AG04449 (cell line): ENCODE data around the gene RGS3.

ENCODE experiments used
- CTCF ChIA-PET: fragments of 350-600 bp; formaldehyde crosslinking; extraction: SDS; loops from one replicate; lab custom pipeline; 2021; ENCODE audit warnings: antibody characterized with exemption; lab: Yijun Ruan, JAX
- POLR2A ChIA-PET: fragments of 400-600, 350-600 bp; formaldehyde crosslinking; extraction: SDS; loops from one replicate; lab custom pipeline; 2020; ENCODE audit warnings: antibody characterized with exemption, inconsistent platforms; lab: Yijun Ruan, JAX
- DNase-seq: peaks from one replicate; pipeline ENCODE4 v3.0.0-alpha.2; 2010; ENCODE audit warnings: low read depth, low spot score
- H3K4me3 ChIP-seq: 2 replicates; pipeline ENCODE4 v1.5.1; 2011; ENCODE audit warnings: low read depth, mild to moderate bottlenecking, control low read depth, low read length
- CTCF ChIP-seq: IDR thresholded peaks from one replicate; pipeline ENCODE4 v1.5.1; 2011; ENCODE audit warnings: mild to moderate bottlenecking, moderate library complexity, low read length, control low read depth, inconsistent platforms; ENCODE audit not compliant: insufficient read depth; ENCODE audit errors: missing control alignments

Gene RGS3

GRCh38 chr9:113463418-113464285 is at the start of gene RGS3:
Gene RGS3 (plus strand): TSS chr9:113463727. CDS start chr9:113463803, 76 bp downstream.
- CTCF ChIA-PET: interaction anchor here (1.5 to 3.3 kb wide), 3 partner anchors 17 to 194 kb away, joined by 5 to 13 read pairs (median 8); no protein-coding TSS in a partner anchor
- no peak for DNase-seq
- POLR2A ChIA-PET: no interaction called here
- TF ChIP-seq CTCF: no peak
- no peak within 1 kb of the TSS for H3K4me3 ChIP-seq

- ChIA-PET POLR2A (no interaction called here), CTCF (interaction anchor here (1.0 kb wide), 1 partner anchor 8 kb away, joined by 5 read pairs; no protein-coding TSS in a partner anchor)
Observed at GRCh38 chr9:113416149-113416721, 47.3 kb upstream of the RGS3 start.

DNA sequence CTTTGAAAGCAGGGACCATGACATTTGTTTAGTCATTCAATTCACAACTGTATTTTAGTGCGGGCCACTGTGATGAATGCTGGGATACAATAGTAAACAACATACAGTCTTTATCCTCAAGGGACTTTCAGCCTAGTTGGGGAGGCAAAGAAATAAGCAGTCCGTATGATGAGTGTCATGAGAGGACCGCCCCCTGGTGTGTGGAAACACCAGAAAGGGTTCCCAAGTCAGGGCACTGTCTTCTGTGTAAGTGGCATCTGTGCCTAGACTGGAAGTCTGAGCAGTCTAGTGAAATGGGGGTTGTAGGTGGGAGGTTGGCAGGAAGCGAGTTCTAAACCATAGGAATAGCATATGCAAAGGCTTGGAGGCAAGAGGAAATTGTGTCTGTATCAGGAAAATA is 46.2 kb upstream of the RGS3 start:
- CTCF ChIA-PET: interaction anchor here (1.0 kb wide), 1 partner anchor 10 kb away, joined by 5 read pairs; no protein-coding TSS in a partner anchor
- no peak for TF ChIP-seq CTCF
- POLR2A ChIA-PET: no interaction called here
- H3K4me3 ChIP-seq: no peak overlapping the region
- no peak for DNase-seq

More at GRCh38 chr9:113416149-113416721, 47.3 kb upstream of the RGS3 start:
- DNase-seq: no peak
- TF ChIP-seq CTCF: no peak
- no peak overlapping the region for H3K4me3 ChIP-seq

DNA sequence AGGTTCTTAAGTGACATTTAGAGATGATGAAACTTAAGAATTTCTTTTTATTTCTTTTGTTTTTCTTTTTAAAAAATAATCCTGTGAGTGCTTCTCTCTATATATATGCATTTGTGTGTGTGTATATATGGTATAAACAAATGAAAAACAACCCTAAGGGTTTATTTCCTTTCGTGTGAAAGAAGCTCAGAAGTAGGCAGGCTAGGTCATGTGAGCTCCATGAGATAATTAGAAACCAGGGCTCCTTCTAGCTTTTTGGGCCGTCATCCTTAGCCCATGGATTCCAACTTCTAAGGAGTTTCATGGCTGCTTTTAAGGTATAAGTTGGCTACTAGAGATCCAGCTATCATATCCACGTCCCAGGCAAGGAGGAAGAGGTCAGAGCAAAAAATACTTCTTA is 41.8 kb upstream of the RGS3 start:
- no peak for DNase-seq
- H3K4me3 ChIP-seq: no peak overlapping the region
- CTCF ChIA-PET: interaction anchor here (1.1 to 2.4 kb wide), 4 partner anchors 9 to 234 kb away, joined by 3 to 7 read pairs (median 6); no protein-coding TSS in a partner anchor
- POLR2A ChIA-PET: no interaction called here
- TF ChIP-seq CTCF: no peak

DNA sequence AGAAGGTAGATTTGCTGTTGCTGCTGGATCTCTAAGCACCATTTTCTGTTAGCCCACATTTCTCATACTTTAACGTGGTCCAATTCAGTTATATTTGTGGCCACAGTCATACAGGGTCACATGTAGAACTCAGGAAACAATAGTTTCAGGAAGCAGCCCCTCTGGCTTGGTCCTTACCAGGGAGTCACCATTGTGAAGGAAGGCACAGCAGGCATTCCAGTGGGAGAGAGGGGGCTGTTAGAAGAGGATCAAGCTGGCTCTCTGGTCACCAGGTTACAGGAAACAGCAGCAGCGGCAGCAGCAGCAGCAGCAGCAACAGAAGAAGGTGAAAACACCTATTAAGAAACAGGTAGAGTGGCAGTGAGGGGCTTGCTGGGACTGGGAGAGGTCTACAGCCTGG is 38.5 kb upstream of the RGS3 start:
- H3K4me3 ChIP-seq: no peak overlapping the region
- ChIA-PET POLR2A (no interaction called here), CTCF (interaction anchor here (0.7 to 2.1 kb wide), 3 partner anchors 20 to 230 kb away, joined by 3 to 8 read pairs (median 4); no protein-coding TSS in a partner anchor)
- TF ChIP-seq CTCF: no peak
- DNase-seq: no peak

GRCh38 chr9:113426701-113427100 is 36.8 kb upstream of the RGS3 start:
- POLR2A ChIA-PET: no interaction called here
- no peak for DNase-seq
- CTCF ChIA-PET: interaction anchor here (1.1 to 3.5 kb wide), 3 partner anchors 163 to 231 kb away, joined by 3 to 17 read pairs (median 3); no protein-coding TSS in a partner anchor
- TF ChIP-seq CTCF: no peak
- no peak overlapping the region for H3K4me3 ChIP-seq
